H9 (cell line): Measurements from ENCODE around the gene ITPKB. TPM values are rescaled to one million over a fixed set of nuclear protein-coding genes. Genes with fewer than 3 reads are reported as not detected.

ENCODE experiments used
- DNase-seq: peaks from one replicate; pipeline ENCODE4 v3.0.0-alpha.2; 2017
- H2AFZ ChIP-seq: one replicate; pipeline ENCODE4 v1.6.1; 2013; ENCODE audit warnings: mild to moderate bottlenecking, low read length, control low read depth, moderate library complexity
- H2AK5ac ChIP-seq: 2 replicates; pipeline ENCODE4 v1.6.1; 2013; ENCODE audit warnings: low read length, control low read depth, mixed read lengths; ENCODE audit not compliant: insufficient read length
- H2BK120ac ChIP-seq: one replicate; pipeline ENCODE4 v1.6.1; 2013; ENCODE audit warnings: low read depth, mild to moderate bottlenecking, low read length, control low read depth, inconsistent platforms; ENCODE audit not compliant: poor library complexity, severe bottlenecking
- H2BK12ac ChIP-seq: 2 replicates; pipeline ENCODE4 v1.6.1; 2013; ENCODE audit warnings: low read length, control low read depth, mixed read lengths, low read depth; ENCODE audit not compliant: insufficient read length
- H2BK15ac ChIP-seq: 2 replicates; pipeline ENCODE4 v1.6.1; 2013; ENCODE audit warnings: low read depth, low read length, control low read depth
- H2BK20ac ChIP-seq: one replicate; pipeline ENCODE4 v1.6.1; 2013; ENCODE audit warnings: low read depth, mild to moderate bottlenecking, low read length, control low read depth, inconsistent platforms; ENCODE audit not compliant: poor library complexity, severe bottlenecking
- H2BK5ac ChIP-seq: 2 replicates; pipeline ENCODE4 v1.6.1; 2013; ENCODE audit warnings: low read length, control low read depth, mixed read lengths; ENCODE audit not compliant: insufficient read length
- H3K14ac ChIP-seq: 2 replicates; pipeline ENCODE4 v1.6.1; 2013; ENCODE audit warnings: low read length, control low read depth; ENCODE audit not compliant: insufficient read depth
- H3K18ac ChIP-seq: 2 replicates; pipeline ENCODE4 v1.6.1; 2013; ENCODE audit warnings: low read depth, mild to moderate bottlenecking, mixed read lengths, low read length, control low read depth; ENCODE audit not compliant: insufficient read length
- H3K23ac ChIP-seq: 2 replicates; pipeline ENCODE4 v1.6.1; 2013; ENCODE audit warnings: low read length, control low read depth, mixed read lengths, low read depth; ENCODE audit not compliant: insufficient read length
- H3K23me2 ChIP-seq: 2 replicates; pipeline ENCODE4 v1.6.1; 2013; ENCODE audit warnings: low read depth, mild to moderate bottlenecking, mixed read lengths, low read length, control low read depth; ENCODE audit not compliant: insufficient read length, poor library complexity, severe bottlenecking
- H3K27ac ChIP-seq: 2 replicates; pipeline ENCODE4 v1.5.1; 2013; ENCODE audit warnings: low read length, control low read depth, mixed read lengths, low read depth; ENCODE audit not compliant: insufficient read length
- H3K27me3 ChIP-seq: 2 replicates; pipeline ENCODE4 v1.6.1; 2013; ENCODE audit warnings: low read length, control low read depth, inconsistent platforms; ENCODE audit not compliant: insufficient read depth
- H3K4ac ChIP-seq: 2 replicates; pipeline ENCODE4 v1.6.1; 2013; ENCODE audit warnings: low read depth, mild to moderate bottlenecking, control low read depth, inconsistent platforms, low read length, moderate library complexity
- H3K4me1 ChIP-seq: 2 replicates; pipeline ENCODE4 v1.6.1; 2013; ENCODE audit warnings: low read length, control low read depth, inconsistent platforms; ENCODE audit not compliant: insufficient read depth
- H3K4me2 ChIP-seq: 2 replicates; pipeline ENCODE4 v1.6.1; 2013; ENCODE audit warnings: low read length, control low read depth, mixed read lengths; ENCODE audit not compliant: insufficient read length, insufficient read depth
- H3K56ac ChIP-seq: 2 replicates; pipeline ENCODE4 v1.6.1; 2013; ENCODE audit warnings: low read depth, mild to moderate bottlenecking, mixed read lengths, low read length, control low read depth; ENCODE audit not compliant: insufficient read length
- H3K79me1 ChIP-seq: 2 replicates; pipeline ENCODE4 v1.6.1; 2013; ENCODE audit warnings: low read depth, mild to moderate bottlenecking, moderate library complexity, low read length, control low read depth, inconsistent platforms; ENCODE audit not compliant: insufficient read depth, poor library complexity, severe bottlenecking
- H3K79me2 ChIP-seq: 2 replicates; pipeline ENCODE4 v1.6.1; 2013; ENCODE audit warnings: low read length, control low read depth, inconsistent platforms; ENCODE audit not compliant: insufficient read depth
- H3K9ac ChIP-seq: 2 replicates; pipeline ENCODE4 v1.6.1; 2013; ENCODE audit warnings: low read length, control low read depth, mixed read lengths; ENCODE audit not compliant: insufficient read length; ENCODE audit errors: extremely low read depth
- H3K9me3 ChIP-seq: one replicate; pipeline ENCODE4 v1.6.1; 2013; ENCODE audit warnings: low read depth, low read length, inconsistent platforms; ENCODE audit not compliant: control insufficient read depth
- H3T11ph ChIP-seq: one replicate; pipeline ENCODE4 v1.6.1; 2013; ENCODE audit warnings: mild to moderate bottlenecking, low read length, control low read depth, inconsistent platforms
- H4K20me1 ChIP-seq: one replicate; pipeline ENCODE4 v1.6.1; 2013; ENCODE audit not compliant: control insufficient read depth, insufficient read length, insufficient read depth
- H4K5ac ChIP-seq: 2 replicates; pipeline ENCODE4 v1.6.1; 2013; ENCODE audit warnings: low read depth, mild to moderate bottlenecking, mixed read lengths, low read length, control low read depth; ENCODE audit not compliant: insufficient read length
- H4K8ac ChIP-seq: replicated peaks from 2 replicates; pipeline ENCODE4 v1.6.1; 2013; ENCODE audit warnings: low read length, control low read depth, mixed read lengths, low read depth; ENCODE audit not compliant: insufficient read length
- H4K91ac ChIP-seq: 2 replicates; pipeline ENCODE4 v1.6.1; 2013; ENCODE audit warnings: low read depth, mild to moderate bottlenecking, moderate library complexity, mixed read lengths, low read length, control low read depth; ENCODE audit not compliant: insufficient read length
- H3K27ac Mint-ChIP-seq, 3 experiments: 2 replicates in 2 of 3; 3 replicates in 1 of 3; pipeline ENCODE4 v1.8.0; 2020 to 2021; ENCODE audit warnings: mixed read lengths in 3 of 3, mild to moderate bottlenecking in 1 of 3, moderate library complexity in 1 of 3
- H3K27me3 Mint-ChIP-seq: 2 replicates; pipeline ENCODE4 v1.8.0; 2021; ENCODE audit warnings: low read depth, mild to moderate bottlenecking, moderate library complexity, mixed read lengths
- H3K36me3 Mint-ChIP-seq, 3 experiments: 2 replicates in 2 of 3; 3 replicates in 1 of 3; pipeline ENCODE4 v1.8.0; 2020 to 2021; ENCODE audit warnings: low read depth in 3 of 3, mixed read lengths in 3 of 3; ENCODE audit not compliant: insufficient read depth in 1 of 3
- H3K4me1 Mint-ChIP-seq, 2 experiments: 2 replicates each; pipeline ENCODE4 v1.8.0; 2020; ENCODE audit warnings: mixed read lengths in 2 of 2
- H3K4me3 Mint-ChIP-seq, 2 experiments: 2 replicates in 1 of 2; 3 replicates in 1 of 2; pipeline ENCODE4 v1.8.0; 2020 to 2021; ENCODE audit warnings: mild to moderate bottlenecking in 2 of 2, mixed read lengths in 2 of 2, moderate library complexity in 1 of 2
- H3K9me3 Mint-ChIP-seq, 2 experiments: 2 replicates in 1 of 2; 3 replicates in 1 of 2; pipeline ENCODE4 v1.8.0; 2020; ENCODE audit warnings: mild to moderate bottlenecking in 2 of 2, mixed read lengths in 2 of 2, moderate library complexity in 1 of 2
- WGBS: extraction: QIAGEN DNeasy Blood & Tissue Kit; methylation state at CpG from one replicate; pipeline ENCODE4 v1.1.7; 2013; ENCODE audit warnings: missing lambda C conversion rate, low lambda C conversion rate, mixed read lengths; ENCODE audit not compliant: insufficient read length; ENCODE audit errors: extremely low coverage; 5-methylcytosine and 5-hydroxymethylcytosine counted together
- total RNA-seq: library from RNA; stranded (reverse); gene quantifications from 2 replicates; pipeline ENCODE4 v1.2.1, GENCODE V29; 2021
- TF ChIP-seq, protein P1 (sequence below): fragments of 200-600 bp; sonication (generic); conservative IDR thresholded peaks from 3 replicates; pipeline ENCODE4 v1.8.0; 2021; ENCODE audit warnings: antibody characterized with exemption, mild to moderate bottlenecking

ITPKB gene
- total RNA-seq, 1 experiment from 2014 or later: 3.8 TPM

DNA sequence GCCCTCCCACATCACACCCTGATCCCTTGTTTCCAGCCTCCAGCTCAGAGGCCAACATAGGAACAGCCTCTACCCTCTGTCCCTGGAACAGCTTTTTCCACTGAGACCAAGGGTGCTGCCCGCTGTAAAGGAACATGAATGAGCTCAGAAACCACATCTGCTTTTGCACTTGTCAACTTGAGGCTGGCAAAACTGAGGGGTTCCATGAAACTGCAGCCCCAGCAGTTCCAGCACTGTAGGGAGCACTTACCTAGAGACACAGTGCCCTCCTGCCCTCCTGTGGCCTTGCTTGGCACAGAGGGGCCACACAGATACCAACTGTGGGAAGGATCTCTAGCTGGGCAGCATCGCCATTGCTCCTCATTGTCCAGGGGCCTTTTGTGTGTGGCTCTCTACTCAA lies 51.7 kb downstream of the ITPKB start:
- no peak overlapping the region for H3K9ac ChIP-seq
- H3K27ac ChIP-seq: no peak overlapping the region
- H3K14ac ChIP-seq: no peak overlapping the region
- no peak overlapping the region for H4K5ac ChIP-seq
- H3K4me3 Mint-ChIP-seq: no peak overlapping the region
- no peak overlapping the region for H3K23ac ChIP-seq
- no peak overlapping the region for H2BK20ac ChIP-seq
- DNase-seq: no peak
- H2AFZ ChIP-seq: no peak overlapping the region
- no peak overlapping the region for H4K91ac ChIP-seq
- H2AK5ac ChIP-seq: no peak overlapping the region
- no peaks in the 10 kb centered on the region; the same call in 1 of the 2 replicates for H3K4me1 ChIP-seq
- H3K4me1 Mint-ChIP-seq: peaks cover 36 to 44% of the 10 kb centered on the region in 2 experiments
- no peaks in the 10 kb centered on the region for H3K79me2 ChIP-seq
- no peak overlapping the region for H4K8ac ChIP-seq
- H3K9me3 ChIP-seq: no peaks in the 10 kb centered on the region
- H3K36me3 Mint-ChIP-seq: no peaks in the 10 kb centered on the region
- H3K79me1 ChIP-seq: no peaks in the 10 kb centered on the region
- no peak overlapping the region for H3K56ac ChIP-seq
- no peak overlapping the region for H3K18ac ChIP-seq
- TF ChIP-seq, protein P1, sequence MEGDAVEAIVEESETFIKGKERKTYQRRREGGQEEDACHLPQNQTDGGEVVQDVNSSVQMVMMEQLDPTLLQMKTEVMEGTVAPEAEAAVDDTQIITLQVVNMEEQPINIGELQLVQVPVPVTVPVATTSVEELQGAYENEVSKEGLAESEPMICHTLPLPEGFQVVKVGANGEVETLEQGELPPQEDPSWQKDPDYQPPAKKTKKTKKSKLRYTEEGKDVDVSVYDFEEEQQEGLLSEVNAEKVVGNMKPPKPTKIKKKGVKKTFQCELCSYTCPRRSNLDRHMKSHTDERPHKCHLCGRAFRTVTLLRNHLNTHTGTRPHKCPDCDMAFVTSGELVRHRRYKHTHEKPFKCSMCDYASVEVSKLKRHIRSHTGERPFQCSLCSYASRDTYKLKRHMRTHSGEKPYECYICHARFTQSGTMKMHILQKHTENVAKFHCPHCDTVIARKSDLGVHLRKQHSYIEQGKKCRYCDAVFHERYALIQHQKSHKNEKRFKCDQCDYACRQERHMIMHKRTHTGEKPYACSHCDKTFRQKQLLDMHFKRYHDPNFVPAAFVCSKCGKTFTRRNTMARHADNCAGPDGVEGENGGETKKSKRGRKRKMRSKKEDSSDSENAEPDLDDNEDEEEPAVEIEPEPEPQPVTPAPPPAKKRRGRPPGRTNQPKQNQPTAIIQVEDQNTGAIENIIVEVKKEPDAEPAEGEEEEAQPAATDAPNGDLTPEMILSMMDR: no peak
- H2BK15ac ChIP-seq: no peak overlapping the region
- H3K4me2 ChIP-seq: no peak overlapping the region
- no peak overlapping the region for H2BK12ac ChIP-seq
- H3K9me3 Mint-ChIP-seq: no peaks in the 10 kb centered on the region; a peak in 1 of 5 replicates
- no peak overlapping the region for H3K27ac Mint-ChIP-seq
- no CpG with 5 or more reads among the region's 2 CpGs for WGBS
- H3K27me3 Mint-ChIP-seq: peaks cover 28% of the 10 kb centered on the region
- no peak overlapping the region for H3K4ac ChIP-seq
- H3T11ph ChIP-seq: no peak overlapping the region
- no peaks in the 10 kb centered on the region; the same call in 1 of the 2 replicates for H3K27me3 ChIP-seq
- no peaks in the 10 kb centered on the region for H3K23me2 ChIP-seq
- H4K20me1 ChIP-seq: no peaks in the 10 kb centered on the region
- no peak overlapping the region for H2BK120ac ChIP-seq
- no peak overlapping the region for H2BK5ac ChIP-seq
